H1 (cell line): ENCODE data around the gene LRRC55. TPM values are rescaled to one million over a fixed set of nuclear protein-coding genes. Genes with fewer than 3 reads are reported as not detected.

Experiments used
- CTCF ChIA-PET: fragments of 300-600 bp; sonication (Branson Sonifier 250); formaldehyde crosslinking; loops from one replicate; lab custom pipeline; 2021; ENCODE audit not compliant: partially characterized antibody; lab: Charles Lee
- POLR2A ChIA-PET: fragments of 300-600 bp; sonication (Branson Sonifier 250); formaldehyde crosslinking; loops from one replicate; lab custom pipeline; 2021; ENCODE audit warnings: inconsistent platforms; ENCODE audit not compliant: partially characterized antibody; lab: Charles Lee
- DNase-seq, 2 experiments: peaks; one replicate each; pipeline versions ENCODE4 v3.0.0 to v3.0.0-alpha.2; 2010 to 2022; ENCODE audit warnings: low spot score in 2 of 2, low read depth in 1 of 2, mixed read lengths in 1 of 2
- FAIRE-seq: peaks from 2 replicates; lab custom pipeline; 2011; peaks lifted over from hg19 to GRCh38; lab: Jason Lieb, UNC
- H2AFZ ChIP-seq: 2 replicates; pipeline ENCODE4 v1.8.1; 2012; ENCODE audit warnings: low read length, inconsistent platforms
- H2AK5ac ChIP-seq: 2 replicates; pipeline ENCODE4 v1.6.1; 2013; ENCODE audit warnings: low read depth, low read length
- H2BK120ac ChIP-seq: replicated peaks from 2 replicates; pipeline ENCODE3; 2013; ENCODE audit warnings: low read depth, low read length, inconsistent platforms
- H2BK12ac ChIP-seq: 2 replicates; pipeline ENCODE4 v1.6.1; 2013; ENCODE audit warnings: low read depth, low read length
- H2BK15ac ChIP-seq: 2 replicates; pipeline ENCODE4 v1.6.1; 2013; ENCODE audit warnings: low read length
- H2BK20ac ChIP-seq: 2 replicates; pipeline ENCODE4 v1.6.1; 2013; ENCODE audit warnings: low read length
- H2BK5ac ChIP-seq: 2 replicates; pipeline ENCODE4 v1.6.1; 2013; ENCODE audit warnings: low read depth, low read length
- H3K14ac ChIP-seq: 2 replicates; pipeline ENCODE4 v1.6.1; 2013; ENCODE audit warnings: inconsistent platforms; ENCODE audit not compliant: insufficient read length
- H3K18ac ChIP-seq: 2 replicates; pipeline ENCODE4 v1.6.1; 2013; ENCODE audit warnings: low read length; ENCODE audit errors: extremely low read depth
- H3K23ac ChIP-seq: 2 replicates; pipeline ENCODE4 v1.6.1; 2013; ENCODE audit warnings: inconsistent platforms; ENCODE audit not compliant: insufficient read length
- H3K23me2 ChIP-seq: 2 replicates; pipeline ENCODE4 v1.6.1; 2013; ENCODE audit warnings: low read depth, low read length
- H3K27ac ChIP-seq: 2 replicates; pipeline ENCODE4 v1.6.1; 2011; ENCODE audit warnings: low read depth, low read length, inconsistent platforms
- H3K27me3 ChIP-seq, 4 experiments: replicated peaks in 1 of 4; 1 replicate in 1 of 4; 2 replicates in 3 of 4; pipeline versions ENCODE4 v1.6.1 to v1.8.1; 2011 to 2013; ENCODE audit warnings: low read length in 3 of 4, mild to moderate bottlenecking in 3 of 4, inconsistent platforms in 2 of 4, mixed read lengths in 2 of 4, moderate library complexity in 1 of 4; ENCODE audit not compliant: control insufficient read depth in 3 of 4, insufficient read depth in 3 of 4; ENCODE audit errors: extremely low read depth in 1 of 4
- H3K36me3 ChIP-seq, 4 experiments: 2 replicates each; pipeline versions ENCODE4 v1.6.1 to v1.8.1; 2011 to 2013; ENCODE audit warnings: mild to moderate bottlenecking in 4 of 4, low read length in 3 of 4, moderate library complexity in 2 of 4, control low read depth in 1 of 4, inconsistent platforms in 1 of 4; ENCODE audit not compliant: insufficient read depth in 4 of 4, control insufficient read depth in 2 of 4
- H3K4ac ChIP-seq: replicated peaks from 2 replicates; pipeline ENCODE3; 2013; ENCODE audit warnings: low read length, low read depth, mixed read lengths, inconsistent platforms; ENCODE audit not compliant: insufficient read length
- H3K4me1 ChIP-seq, 4 experiments: replicated peaks in 1 of 4; 1 replicate in 1 of 4; 2 replicates in 3 of 4; pipeline versions ENCODE4 v1.6.1 to v1.8.1; 2011 to 2013; ENCODE audit warnings: low read length in 3 of 4, inconsistent platforms in 2 of 4, mixed read lengths in 1 of 4; ENCODE audit not compliant: insufficient read depth in 4 of 4, control insufficient read depth in 3 of 4
- H3K4me2 ChIP-seq, 2 experiments: 2 replicates each; pipeline versions ENCODE4 v1.6.1 to v1.8.1; 2011 to 2013; ENCODE audit warnings: low read depth in 2 of 2, low read length in 2 of 2, control low read depth in 1 of 2, inconsistent platforms in 1 of 2, mild to moderate bottlenecking in 1 of 2; ENCODE audit not compliant: insufficient read depth in 1 of 2
- H3K4me3 ChIP-seq, 4 experiments: fragments of 200-600, 300-600 bp in 1 of 4; sonication (generic), shearing (Covaris generic), sonication (Bioruptor Twin) in 1 of 4; 2 replicates each; pipeline versions ENCODE4 v1.5.1 to v1.8.1; 2011 to 2016; ENCODE audit warnings: low read length in 4 of 4, low read depth in 3 of 4, control low read depth in 2 of 4, inconsistent platforms in 2 of 4, mild to moderate bottlenecking in 2 of 4, mixed read lengths in 1 of 4, moderate library complexity in 1 of 4; ENCODE audit not compliant: insufficient read depth in 2 of 4; ENCODE audit errors: extremely low read depth in 1 of 4
- H3K56ac ChIP-seq: replicated peaks from 2 replicates; pipeline ENCODE3; 2013; ENCODE audit warnings: low read depth, mild to moderate bottlenecking, mixed read lengths, low read length, inconsistent platforms; ENCODE audit not compliant: insufficient read length
- H3K79me1 ChIP-seq: 2 replicates; pipeline ENCODE4 v1.6.1; 2013; ENCODE audit warnings: low read depth, low read length, control low read depth
- H3K79me2 ChIP-seq, 2 experiments: 2 replicates each; pipeline versions ENCODE4 v1.6.1 to v1.8.1; 2012 to 2013; ENCODE audit warnings: low read length in 2 of 2, mild to moderate bottlenecking in 2 of 2, inconsistent platforms in 1 of 2; ENCODE audit not compliant: insufficient read depth in 2 of 2, control insufficient read depth in 1 of 2
- H3K9ac ChIP-seq, 4 experiments: replicated peaks in 1 of 4; 1 replicate in 1 of 4; 2 replicates in 3 of 4; pipeline versions ENCODE4 v1.6.1 to v1.8.1; 2011 to 2013; ENCODE audit warnings: low read depth in 3 of 4, low read length in 3 of 4, control low read depth in 2 of 4, mild to moderate bottlenecking in 2 of 4, moderate library complexity in 2 of 4, inconsistent platforms in 1 of 4; ENCODE audit errors: extremely low read depth in 1 of 4
- H3K9me3 ChIP-seq, 2 experiments: 2 replicates each; pipeline versions ENCODE4 v1.6.1 to v1.8.1; 2012 to 2013; ENCODE audit warnings: mild to moderate bottlenecking in 2 of 2, moderate library complexity in 2 of 2, control low read depth in 1 of 2, inconsistent platforms in 1 of 2, low read depth in 1 of 2, low read length in 1 of 2, mixed read lengths in 1 of 2; ENCODE audit not compliant: insufficient read depth in 2 of 2
- H4K20me1 ChIP-seq, 2 experiments: replicated peaks in 1 of 2; 2 replicates each; pipeline versions ENCODE3 to v1.8.1; 2011 to 2013; ENCODE audit warnings: inconsistent platforms in 2 of 2, low read length in 2 of 2, mild to moderate bottlenecking in 1 of 2; ENCODE audit not compliant: insufficient read depth in 2 of 2, control insufficient read depth in 1 of 2
- H4K5ac ChIP-seq: 2 replicates; pipeline ENCODE4 v1.6.1; 2013; ENCODE audit warnings: low read length, low read depth, mixed read lengths, inconsistent platforms; ENCODE audit not compliant: insufficient read length
- H4K8ac ChIP-seq: 2 replicates; pipeline ENCODE4 v1.8.0; 2013; ENCODE audit warnings: mild to moderate bottlenecking, moderate library complexity, low read length, inconsistent platforms; ENCODE audit not compliant: insufficient read depth; ENCODE audit errors: extremely low read depth
- H4K91ac ChIP-seq: replicated peaks from 2 replicates; pipeline ENCODE3; 2013; ENCODE audit warnings: low read length, mixed read lengths, inconsistent platforms; ENCODE audit not compliant: insufficient read length
- BRCA1 ChIP-seq: IDR thresholded peaks from 2 replicates; pipeline ENCODE4 v1.6.1; 2012; ENCODE audit warnings: low read depth, low read length, improper control_type of control experiment
- EZH2 ChIP-seq: fragments of 200-600 bp; sonication (generic); IDR thresholded peaks from 2 replicates; pipeline ENCODE4 v1.7.1; 2012; ENCODE audit warnings: low read depth, mild to moderate bottlenecking, moderate library complexity, low read length, inconsistent platforms; ENCODE audit not compliant: severe bottlenecking
- POLR2A ChIP-seq, 2 experiments: IDR thresholded peaks; 1 replicate in 1 of 2; 2 replicates in 1 of 2; pipeline ENCODE4 v1.6.1; 2011; ENCODE audit warnings: low read depth in 2 of 2, low read length in 2 of 2, mild to moderate bottlenecking in 2 of 2; ENCODE audit errors: control extremely low read depth in 1 of 2
- RNF2 ChIP-seq: fragments of 200-900, 300-1000 bp; sonication (generic); IDR thresholded peaks from 2 replicates; pipeline ENCODE4 v1.7.1; 2016; ENCODE audit warnings: borderline replicate concordance, low read depth, mild to moderate bottlenecking, antibody characterized with exemption, low read length; ENCODE audit not compliant: poor library complexity, severe bottlenecking; ENCODE audit errors: missing control alignments
- WGBS, 2 experiments: shearing (Covaris generic) in 1 of 2; methylation state at CpG; one replicate each; pipeline versions ENCODE4 v1.1.6 to v1.1.7; 2013 to 2015; ENCODE audit warnings: low lambda C conversion rate in 2 of 2, mixed read lengths in 2 of 2, inconsistent platforms in 1 of 2, low coverage in 1 of 2, missing lambda C conversion rate in 1 of 2; ENCODE audit not compliant: insufficient replicate concordance in 2 of 2, insufficient coverage in 1 of 2, insufficient read length in 1 of 2; ENCODE audit errors: extremely low coverage in 1 of 2, missing lambda C conversion rate in 1 of 2; 5-methylcytosine and 5-hydroxymethylcytosine counted together
- polyA plus RNA-seq, 7 experiments: library from polyadenylated mRNA; depleted of rRNA in 3 of 7; stranded (reverse) in 5 of 7; unstranded in 2 of 7; fragments of >200 nt in 5 of 7; fragments of 200-250 nt in 2 of 7; gene quantifications; 1 replicate in 5 of 7; 2 replicates in 1 of 7; 4 replicates in 1 of 7; pipeline versions ENCODE4 v1.2.1 to v1.2.3, GENCODE V29; 2011 to 2013; ENCODE audit warnings: missing spikeins in 2 of 7, mixed read lengths in 2 of 7
- total RNA-seq: library from RNA; stranded (reverse); fragmentation: NEBNext Ultra II Directional; extraction: Animal tissue kit (Norgen Biotek cat#: 25700); gene quantifications from 2 replicates; pipeline ENCODE4 v1.2.1, GENCODE V29; 2021

Gene LRRC55
- total and polyA plus RNA-seq, 2 of the 8 experiments (the other 6 are each of a cell fraction or from before 2014, with no cell fraction given), result 0.62 to 1.1 TPM

GRCh38 chr11:57228600-57228999 is 46.8 kb downstream of the LRRC55 start:
- no peak overlapping the region for H3K4me2 ChIP-seq
- H3K79me1 ChIP-seq, result no peaks in the 10 kb centered on the region
- FAIRE-seq, result no peak
- no peaks in the 10 kb centered on the region for H4K20me1 ChIP-seq
- CTCF ChIA-PET, result interaction anchor here (2.5 kb wide), 1 partner anchor 12 kb away, joined by 6 read pairs; no protein-coding TSS in a partner anchor
- no peaks in the 10 kb centered on the region; a peak in 3 of 7 replicates for H3K27me3 ChIP-seq
- H2BK5ac ChIP-seq, result no peak overlapping the region
- no peak overlapping the region for H4K5ac ChIP-seq
- no peak overlapping the region for H2AFZ ChIP-seq
- no peak overlapping the region for H2BK20ac ChIP-seq
- POLR2A ChIA-PET, result no interaction called here
- H2BK15ac ChIP-seq, result no peak overlapping the region
- H2BK120ac ChIP-seq, result no peak overlapping the region
- no peak overlapping the region for H4K91ac ChIP-seq
- H3K9me3 ChIP-seq, result no peaks in the 10 kb centered on the region
- H3K9ac ChIP-seq, result no peak overlapping the region
- H2AK5ac ChIP-seq, result no peak overlapping the region
- no peaks in the 10 kb centered on the region for H3K36me3 ChIP-seq
- no peak overlapping the region; the same call in 1 of the 2 replicates for H4K8ac ChIP-seq
- 86% methylated on average over 3 of the region's 3 CpGs; no CpG with 5 or more reads in 1 of the 2 experiments for WGBS, 2 experiments
- TF ChIP-seq RNF2 (no peak), EZH2 (no peak), BRCA1 (no peak), POLR2A (IDR thresholded peaks at IDR 0.05; ENCODE audit: control extremely low read depth in 1 of 2, low read depth in 2 of 2, low read length in 2 of 2) (no peak)
- H3K18ac ChIP-seq, result no peak overlapping the region
- H3K4me1 ChIP-seq, result peaks cover 0 to 4% (median 2%) of the 10 kb centered on the region in 4 experiments; a peak in 4 of 7 replicates
- H3K79me2 ChIP-seq, result no peaks in the 10 kb centered on the region
- peaks cover 2% of the 10 kb centered on the region; the same call in 1 of the 2 replicates for H3K23me2 ChIP-seq
- H3K4ac ChIP-seq, result no peak overlapping the region
- no peak overlapping the region for H3K23ac ChIP-seq
- no peak overlapping the region for H3K27ac ChIP-seq
- no peak for DNase-seq
- H2BK12ac ChIP-seq, result no peak overlapping the region
- no peak overlapping the region for H3K4me3 ChIP-seq
- H3K14ac ChIP-seq, result no peak overlapping the region
- H3K56ac ChIP-seq, result no peak overlapping the region
